ENCODE data around the gene GRIN2D.
A peak's percentile ranks its signal among the peaks of the same experiment; 100 is the strongest.
"Not testable (repeated sequence)": the region's sequence is repeated elsewhere in the genome, so short reads cannot be mapped to it uniquely, and the experiment has no call there.

Gene GRIN2D
- 0.07 to 0.24 reads per million in 2 donors for total RNA-seq

DNA sequence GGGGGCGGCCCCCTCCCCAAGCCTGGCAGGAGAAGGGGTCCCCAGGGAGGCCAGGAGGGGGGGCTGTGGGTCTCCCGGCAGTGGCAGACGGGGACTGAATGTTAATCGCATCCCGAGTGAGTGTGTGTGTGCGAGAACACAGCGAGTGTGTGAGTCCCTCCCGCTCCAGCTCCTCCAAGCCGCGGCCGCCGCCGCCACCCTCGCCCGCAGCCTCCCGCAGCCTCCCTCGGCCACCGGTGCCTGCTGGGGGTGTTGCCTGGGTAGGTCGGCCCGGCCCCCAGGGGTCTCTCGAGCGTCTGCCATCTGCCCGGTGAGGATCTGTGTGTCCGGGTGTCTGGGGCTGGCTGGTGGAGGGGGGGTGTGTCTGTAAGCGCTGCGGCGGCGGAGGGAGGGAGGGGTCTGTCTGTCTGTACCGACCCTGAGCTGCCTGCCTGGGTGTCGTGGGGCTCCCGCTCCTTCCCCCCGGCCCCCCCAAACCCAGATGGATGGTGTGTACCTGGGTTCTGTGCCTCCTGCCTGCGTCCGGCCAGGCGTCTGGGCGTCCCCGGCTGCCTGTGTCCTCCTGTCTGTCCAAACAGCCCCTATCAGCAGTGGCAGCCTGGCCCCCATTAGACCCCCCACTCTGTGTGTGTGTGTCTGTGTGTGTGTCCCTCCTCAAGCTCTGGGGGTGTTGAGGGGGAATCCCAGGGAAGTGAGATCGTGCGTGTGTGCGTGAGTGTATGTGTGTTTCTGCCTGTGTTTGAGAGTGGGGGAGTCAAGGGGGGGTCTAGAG lies at the start of gene GRIN2D:
Gene GRIN2D, plus strand, starts transcription at position 110 of the 772 bp plus-strand sequence. CDS start 4,725 bp downstream, outside the sequence.
- peak; percentile 29 for DNase-seq

DNA sequence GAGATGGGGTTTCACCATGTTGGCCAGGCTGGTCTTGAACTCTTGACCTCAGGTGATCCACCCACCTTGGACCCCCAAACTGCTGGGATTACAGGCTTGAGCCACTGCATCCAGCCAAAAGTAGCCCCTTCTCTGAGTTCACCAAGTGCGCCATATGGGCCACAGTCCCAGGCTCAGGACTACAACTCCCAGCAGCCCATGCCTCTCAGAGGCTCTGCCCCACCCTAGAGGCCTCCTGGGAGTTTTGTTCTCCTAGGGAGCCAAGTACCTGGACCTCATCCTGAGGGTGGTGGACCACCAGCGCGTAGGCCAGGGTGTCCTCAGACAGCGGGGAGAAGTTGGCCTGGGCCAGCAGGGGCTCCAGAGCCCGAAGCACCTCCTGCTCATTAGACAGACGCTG lies 48.6 kb upstream of the GRIN2D start:
- no peak for DNase-seq

DNA sequence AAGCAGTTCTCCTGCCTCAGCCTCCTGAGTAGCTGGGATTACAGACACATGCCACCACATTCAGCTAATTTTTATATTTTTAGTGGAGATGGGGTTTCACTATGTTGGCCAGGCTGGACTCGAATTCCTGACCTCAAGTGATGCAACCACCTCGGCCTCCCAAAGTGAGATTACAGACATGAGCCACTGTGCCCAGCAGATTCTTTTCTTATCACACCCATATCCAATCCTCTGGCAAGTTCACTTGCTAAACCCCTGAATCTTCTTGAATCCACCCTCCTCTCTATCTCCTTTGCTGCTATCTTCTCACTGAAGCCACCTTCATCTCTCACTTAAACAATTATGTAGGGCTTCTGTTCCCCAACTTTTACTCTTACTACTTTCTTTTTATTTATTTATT lies 47.3 kb upstream of the GRIN2D start:
- no peak for DNase-seq

DNA sequence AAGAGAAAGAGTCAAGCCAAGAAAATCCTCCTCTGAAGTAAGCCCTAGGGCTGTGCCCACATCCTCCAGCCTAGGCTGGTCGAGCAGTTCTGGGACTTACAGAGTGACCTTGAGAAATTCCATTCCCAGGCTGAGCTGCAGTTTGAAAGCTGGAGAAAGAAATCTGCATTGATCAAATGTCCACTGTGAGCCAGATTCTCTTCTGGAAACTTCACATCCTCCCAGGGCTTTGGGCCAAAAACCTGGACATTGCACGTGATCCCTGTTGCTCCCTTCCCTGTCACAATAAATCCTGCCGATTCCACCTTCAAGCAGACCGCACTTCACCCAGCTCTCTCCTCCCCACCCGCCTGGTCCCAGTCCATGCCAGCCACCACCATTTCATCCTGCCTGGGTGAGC lies 45.4 kb upstream of the GRIN2D start:
- DNase-seq, result no peak

DNA sequence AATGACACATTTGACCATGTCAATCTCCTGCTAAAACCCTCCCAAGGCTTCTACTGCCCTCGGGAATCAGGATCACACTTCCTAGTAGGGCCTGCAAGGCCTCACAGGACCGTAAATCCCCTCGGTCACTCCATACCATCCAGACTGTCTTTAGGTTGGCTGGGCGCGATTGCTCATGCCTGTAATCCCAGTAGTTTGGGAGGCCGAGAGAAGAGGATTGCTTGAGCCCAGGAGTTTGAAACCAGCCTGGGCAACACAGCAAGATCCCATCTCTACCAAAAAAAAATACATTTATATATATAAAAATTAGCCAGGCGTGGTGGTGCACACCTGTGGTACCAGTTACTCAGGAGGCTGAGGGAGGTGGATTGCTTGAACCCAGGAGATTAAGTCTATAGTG lies 44.7 kb upstream of the GRIN2D start:
- DNase-seq, result no peak

DNA sequence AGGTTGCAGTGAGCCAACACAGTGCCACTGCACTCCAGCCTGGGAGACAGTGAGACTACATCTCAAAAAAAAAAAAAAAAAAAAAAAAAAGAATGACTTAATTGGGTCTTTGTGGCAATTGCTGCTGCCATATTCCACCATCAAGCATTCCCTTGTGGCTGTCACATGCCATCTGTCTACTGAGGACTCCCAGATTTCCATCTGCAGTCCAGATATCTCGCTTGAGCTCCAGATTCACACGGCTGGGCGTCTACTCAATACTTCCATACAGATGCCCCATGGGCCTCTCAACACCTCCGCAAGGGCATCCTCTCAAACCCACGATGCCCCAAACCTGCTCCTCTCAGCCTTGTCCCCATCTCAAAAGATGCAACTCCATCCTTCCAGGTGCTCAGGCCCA lies 42.6 kb upstream of the GRIN2D start:
- DNase-seq, result no peak

DNA sequence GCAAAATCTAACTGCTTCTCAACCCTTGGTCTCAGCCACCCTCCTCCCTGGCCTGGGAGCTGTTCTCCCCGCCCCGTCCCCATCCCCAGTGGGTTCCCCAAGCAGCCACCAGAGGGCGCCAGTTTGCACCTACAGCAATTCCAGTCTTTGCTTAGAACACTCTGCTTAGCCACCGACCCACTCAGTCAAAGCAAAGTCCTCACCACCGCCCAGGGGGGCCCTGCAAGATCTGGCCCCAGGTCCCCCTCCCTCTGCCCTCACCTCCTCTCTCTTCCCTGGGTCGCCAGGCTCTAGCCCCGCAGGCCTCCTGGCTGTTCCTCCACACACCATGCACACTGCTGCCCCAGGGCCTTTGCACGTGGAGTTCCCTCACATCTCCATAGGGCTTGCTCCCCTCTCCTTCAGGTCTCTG lies 42.1 kb upstream of the GRIN2D start:
- peak; percentile 78 for DNase-seq

DNA sequence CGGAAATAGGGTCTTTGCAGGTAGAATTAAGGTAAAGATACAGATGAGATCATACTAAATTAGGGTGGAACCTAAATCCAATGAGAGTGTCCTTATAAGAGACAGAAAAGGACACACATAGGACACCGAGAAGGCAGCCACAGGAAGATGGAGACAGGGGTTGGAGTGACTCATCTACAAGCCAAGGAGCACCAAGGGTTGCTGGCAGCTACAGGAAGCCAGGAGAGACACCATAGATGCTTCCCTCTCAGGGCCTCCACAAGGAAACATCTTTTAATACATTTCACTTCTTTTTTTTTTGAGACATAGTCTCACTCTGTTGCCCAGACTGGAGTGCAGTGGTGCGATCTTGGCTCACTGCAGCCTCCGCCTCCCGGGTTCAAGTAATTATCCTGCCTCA lies 39.8 kb upstream of the GRIN2D start:
- no peak for DNase-seq

DNA sequence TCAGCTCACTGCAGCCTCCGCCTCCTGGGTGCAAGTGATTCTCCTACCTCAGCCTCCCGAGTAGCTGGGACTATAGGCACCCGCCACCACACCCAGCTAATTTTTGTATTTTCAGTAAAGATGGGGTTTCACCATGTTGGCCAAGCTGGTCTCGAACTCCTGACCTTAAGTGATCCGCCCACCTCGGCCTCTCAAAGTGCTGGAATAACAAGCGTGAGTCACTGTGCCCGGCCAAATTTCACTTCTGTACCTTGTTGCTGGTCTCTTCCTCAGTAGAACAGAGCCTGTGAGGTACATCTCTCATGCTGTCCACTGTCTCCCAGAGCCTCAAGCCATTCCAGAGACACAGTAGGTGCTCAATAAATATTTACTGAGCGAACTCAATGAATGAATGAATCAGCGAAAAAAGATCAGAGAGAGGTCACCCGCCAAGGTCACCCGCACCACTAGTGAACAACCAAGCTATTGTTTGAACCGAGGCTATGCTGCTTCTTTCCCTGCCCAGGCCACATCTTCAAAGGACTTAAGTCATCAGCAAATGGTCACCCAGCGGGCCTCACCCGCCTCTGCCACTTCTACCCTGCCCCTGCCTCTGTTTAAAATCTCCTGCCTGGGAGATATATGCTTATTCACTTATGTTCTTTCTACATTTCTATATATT lies 39.0 kb upstream of the GRIN2D start:
- no peak for DNase-seq

DNA sequence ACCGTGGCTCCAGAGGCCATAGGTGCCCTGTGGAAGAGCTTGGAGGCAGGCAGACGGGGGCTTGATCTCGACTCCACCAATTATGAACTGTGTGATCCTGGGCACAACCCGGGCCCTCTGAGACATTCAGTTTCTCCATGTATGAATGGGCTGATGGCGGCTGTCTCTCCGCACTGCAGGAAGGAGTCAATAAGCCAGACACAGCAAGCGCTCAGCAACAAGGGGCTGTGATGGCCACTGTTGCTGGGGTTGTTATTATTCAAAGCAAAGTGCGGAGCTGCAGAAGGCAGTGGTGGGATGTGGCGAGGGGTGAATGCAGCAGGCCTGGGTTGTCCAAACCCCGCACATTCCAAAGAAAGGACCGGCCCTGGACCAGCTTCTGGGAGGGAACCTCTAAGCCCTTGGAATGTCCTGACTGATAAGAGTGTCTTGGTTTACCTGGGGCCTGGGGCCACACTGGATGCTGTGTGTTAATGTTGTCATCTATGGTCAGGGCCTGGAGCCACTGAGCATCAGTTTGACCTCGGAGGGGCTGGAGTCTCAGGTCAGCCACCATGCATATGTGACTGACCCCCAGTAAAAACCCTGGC lies 38.0 kb upstream of the GRIN2D start:
- DNase-seq, result no peak

DNA sequence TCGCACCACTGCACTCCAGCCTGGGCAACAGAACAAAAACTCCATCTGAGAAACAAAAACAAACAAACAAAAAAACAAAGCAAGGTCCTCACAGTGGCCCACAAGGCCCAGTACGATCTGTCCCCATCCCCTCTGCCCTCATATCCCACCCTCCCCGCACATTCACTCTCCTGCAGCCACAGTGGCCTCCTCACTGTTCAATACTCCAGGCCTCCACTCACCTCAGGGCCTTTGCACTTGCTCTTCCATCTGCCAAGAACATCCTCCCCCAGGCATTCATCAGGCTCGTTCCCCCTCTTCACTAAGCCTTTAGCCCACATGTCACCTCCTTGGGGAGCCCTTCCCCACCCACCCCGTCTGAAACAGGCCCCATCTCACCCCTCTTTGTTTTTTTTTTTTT lies 34.3 kb upstream of the GRIN2D start:
- DNase-seq, result no peak

DNA sequence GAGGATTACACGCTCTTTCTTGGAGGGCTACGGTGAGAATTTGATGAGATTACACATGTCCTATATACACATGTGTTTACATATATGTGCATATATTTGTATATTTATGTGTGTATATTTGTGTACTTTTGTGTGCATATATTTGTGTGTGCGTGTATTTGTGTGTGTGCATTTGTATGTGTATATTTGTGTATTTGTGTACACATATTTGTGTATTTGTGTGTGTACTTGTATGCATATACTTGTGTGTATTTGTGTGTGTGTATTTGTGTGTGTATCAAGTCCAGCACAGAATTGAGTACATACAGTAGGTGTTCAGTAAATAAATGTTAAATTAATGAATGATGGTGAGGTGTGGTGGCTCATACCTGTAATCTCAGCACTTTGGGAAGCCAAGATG lies 31.6 kb upstream of the GRIN2D start:
- no peak for DNase-seq

DNA sequence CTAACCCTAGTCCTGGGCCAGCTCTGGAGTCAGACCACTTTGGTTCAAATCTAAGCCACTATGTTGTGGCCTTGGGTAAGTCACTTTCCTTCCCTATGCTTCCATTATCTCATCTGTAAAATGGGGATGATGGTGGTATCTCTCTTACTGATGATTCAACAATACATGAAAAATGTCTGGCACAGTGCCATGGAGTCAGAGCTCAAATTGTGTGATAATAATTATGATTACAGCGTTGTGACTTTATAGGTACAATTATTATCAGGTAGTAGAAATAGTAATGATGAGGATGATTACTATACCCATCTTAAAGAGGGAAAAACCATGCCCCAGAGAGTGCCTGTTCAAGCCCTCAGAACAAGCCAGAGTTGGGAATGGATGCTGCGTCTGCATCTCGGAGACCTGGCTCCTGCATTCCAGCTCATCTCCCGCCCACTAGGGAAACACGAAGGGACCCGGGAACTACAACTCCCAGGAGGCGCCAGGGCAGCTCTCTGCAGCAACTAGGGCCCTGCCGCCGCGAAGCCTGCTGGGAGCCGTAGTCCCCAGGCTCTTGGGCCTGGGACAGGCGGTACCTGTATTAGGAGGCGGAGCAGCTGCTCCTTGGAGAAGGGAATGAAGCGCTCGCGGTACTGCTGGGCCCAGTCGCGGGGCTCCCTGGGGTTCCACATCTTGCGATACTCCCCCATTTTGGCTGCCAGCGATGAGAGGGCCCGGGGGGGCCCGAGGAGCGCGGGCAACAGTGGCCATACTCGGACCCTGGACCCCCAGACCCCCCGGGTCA lies 30.6 kb upstream of the GRIN2D start:
- peak; percentile 88 for DNase-seq

DNA sequence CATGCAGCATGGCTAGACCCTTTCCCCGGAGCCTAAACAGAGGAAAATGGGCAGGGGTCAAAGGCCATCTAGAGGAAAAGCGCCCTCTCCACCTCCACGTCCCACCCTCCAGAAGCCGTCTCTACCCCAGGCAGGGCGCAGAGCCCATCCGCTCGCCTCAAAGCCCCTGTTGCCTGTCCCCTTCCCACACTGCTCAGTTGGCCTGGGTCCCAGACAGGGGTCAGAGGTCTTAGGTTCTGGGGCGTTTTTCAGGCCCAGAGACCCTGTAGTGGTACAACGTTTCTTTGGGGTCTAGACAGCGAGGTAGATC lies 30.0 kb upstream of the GRIN2D start:
- no peak for DNase-seq

DNA sequence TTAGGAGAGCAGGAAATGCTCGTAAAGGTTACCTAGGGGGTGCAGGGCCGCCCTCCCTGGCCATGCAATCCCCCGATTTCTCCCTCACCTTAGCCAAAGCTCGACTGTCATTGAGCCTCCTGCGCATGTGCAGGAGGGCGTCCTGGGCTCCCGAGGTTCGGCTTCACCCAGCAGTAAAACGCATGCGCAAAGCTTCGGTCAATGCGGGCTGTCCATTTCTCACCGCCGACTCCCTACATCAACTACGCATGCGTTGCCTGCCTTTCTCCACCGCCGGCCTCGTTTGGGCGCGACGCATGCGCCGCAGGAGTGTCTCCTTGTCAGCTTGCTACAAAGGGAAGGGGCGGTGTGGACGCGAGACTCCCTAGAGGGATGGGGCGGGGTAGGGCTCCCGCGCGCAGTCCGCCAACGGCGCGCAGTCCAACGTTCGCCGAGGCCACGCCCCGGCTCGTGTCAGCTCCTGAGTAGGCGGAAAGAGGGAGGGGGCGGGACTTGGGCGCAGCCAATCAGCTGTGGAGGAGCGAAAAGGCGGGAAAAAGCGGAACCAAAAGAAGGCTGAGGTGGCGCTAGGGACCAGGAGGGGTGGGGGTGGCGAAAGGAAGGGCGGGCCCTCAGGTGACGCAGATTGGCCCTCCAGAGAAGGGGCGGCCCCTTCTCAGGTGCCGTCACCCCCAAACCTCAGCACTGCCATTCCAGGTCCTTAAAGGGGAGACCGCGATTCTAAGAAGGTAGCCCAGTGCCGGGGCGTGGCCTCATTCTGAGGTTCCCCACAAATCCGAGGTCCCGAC lies 29.5 kb upstream of the GRIN2D start, which contains the start of the genes SYNGR4 and TMEM143:
Gene SYNGR4, plus strand, starts transcription at position 558 of the 788 bp plus-strand sequence. CDS start 1,476 bp downstream, outside the sequence.
Gene TMEM143, minus strand, starts transcription at position 131 of the 788 bp plus-strand sequence. Its CDS starts 20 bp downstream, at position 111.
- peak; percentile 94 for DNase-seq

DNA sequence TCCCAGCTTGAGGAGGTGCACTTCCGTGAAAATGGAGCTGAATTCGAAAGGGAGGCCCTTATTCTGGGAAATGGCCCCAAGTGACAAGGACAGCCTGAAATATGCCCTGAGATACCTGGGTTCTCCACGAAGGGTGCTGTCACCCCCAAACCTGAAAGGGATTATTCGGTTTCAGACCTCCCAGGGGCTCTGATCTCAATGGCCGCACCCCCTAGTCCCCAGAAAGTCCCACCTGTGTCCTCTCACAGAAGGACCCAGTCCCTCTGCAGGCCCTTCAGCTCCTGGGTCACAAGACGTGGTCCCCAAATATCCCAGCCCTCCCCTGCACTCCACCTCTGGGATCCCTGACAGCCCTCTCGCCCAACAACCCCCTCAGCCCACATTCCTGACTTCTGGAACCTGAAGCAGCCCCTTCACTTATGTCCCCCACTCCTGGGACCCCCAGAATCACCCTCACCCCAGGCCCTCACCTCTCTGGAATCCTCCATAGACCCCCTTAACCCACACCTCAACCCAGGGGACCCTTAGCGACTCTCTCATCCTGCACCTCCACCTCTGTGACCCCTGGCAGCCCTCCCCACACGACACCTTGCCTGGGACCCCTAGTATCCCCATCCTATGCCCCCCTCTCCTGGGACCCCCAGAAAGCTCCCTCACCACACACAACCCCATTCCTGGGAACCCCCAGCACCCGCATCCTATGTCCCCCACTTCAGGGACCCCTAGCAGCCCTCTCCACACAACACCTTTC lies 28.7 kb upstream of the GRIN2D start:
- DNase-seq, result no peak

DNA sequence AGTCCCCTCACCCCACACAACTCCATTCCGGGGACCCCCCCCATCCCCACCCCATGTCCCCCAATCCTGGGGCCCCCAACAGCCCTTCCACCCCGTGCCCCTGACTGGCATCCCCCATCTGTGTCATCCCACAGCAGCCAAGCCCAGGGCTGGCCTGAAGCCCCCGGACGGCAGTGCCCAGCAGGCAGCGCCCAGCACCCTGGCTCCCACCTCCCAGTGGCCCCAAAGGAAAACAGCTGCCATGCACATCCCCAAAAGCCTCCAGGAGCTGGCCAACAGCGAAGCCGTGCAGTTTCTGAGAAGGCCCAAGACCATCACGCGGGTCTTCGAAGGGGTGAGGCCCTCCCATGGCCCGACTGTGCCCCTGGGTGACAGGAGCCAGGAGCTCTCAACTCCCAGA lies 27.9 kb upstream of the GRIN2D start:
- no peak for DNase-seq

DNA sequence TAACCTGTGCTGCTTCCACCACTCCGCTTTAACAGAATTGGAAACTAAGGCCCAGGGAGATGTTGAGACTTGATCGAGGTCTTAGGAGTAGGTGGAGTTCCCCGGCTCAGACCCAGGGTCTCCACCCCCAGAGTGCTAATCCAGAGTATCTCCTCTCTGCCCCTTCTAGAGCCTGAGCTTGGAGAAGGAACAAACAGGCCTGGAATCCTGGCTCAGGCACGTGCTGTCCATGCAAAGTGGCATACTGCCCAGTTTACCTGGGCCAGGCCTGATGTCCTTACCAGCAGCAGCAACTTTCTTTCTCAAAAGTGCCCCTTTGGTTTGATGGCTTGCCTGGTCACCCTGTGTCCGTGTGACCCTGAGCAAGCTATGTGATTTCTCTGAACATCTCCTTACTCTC lies 25.6 kb upstream of the GRIN2D start:
- DNase-seq, result no peak

DNA sequence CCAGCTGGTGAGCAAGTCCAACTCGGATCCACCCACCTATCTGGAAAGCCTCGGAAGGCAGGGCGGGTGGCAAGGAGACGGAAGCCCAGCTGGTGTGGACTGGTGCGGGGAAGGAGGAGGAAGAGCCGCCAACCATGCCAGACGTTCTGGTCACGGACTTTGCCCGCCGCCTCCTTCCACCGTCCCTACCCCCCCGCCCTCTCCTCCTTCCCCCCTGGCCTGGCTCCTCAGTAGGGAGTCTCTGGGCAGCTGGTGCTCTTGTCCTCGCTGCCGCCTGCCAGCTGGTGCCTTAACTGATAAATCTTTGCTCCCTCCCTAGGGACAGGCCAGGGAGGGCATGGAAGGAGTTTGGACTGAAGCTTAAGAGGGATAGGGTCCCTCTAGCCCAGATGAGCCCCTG lies 24.5 kb upstream of the GRIN2D start:
- DNase-seq, result no peak

DNA sequence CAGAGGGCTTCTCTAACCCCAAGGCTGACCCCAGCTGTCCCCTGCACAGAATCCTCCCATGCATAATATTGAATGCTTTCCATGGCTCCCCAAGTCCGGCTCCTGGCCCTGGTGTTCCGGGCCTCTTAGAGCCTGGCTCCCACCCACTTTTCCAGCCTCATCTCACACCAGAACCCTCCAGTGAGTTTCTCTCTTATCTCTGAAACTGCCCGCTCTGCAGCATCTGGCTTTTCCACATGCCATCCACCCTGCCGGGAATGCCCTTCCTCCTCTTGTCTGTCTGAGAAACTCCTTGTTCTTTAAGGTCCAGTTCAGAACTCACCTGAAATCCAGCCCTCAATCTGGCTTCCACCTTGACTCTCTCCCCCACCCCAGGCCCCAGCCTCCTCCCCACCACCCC lies 22.5 kb upstream of the GRIN2D start:
- DNase-seq, result no peak

DNA sequence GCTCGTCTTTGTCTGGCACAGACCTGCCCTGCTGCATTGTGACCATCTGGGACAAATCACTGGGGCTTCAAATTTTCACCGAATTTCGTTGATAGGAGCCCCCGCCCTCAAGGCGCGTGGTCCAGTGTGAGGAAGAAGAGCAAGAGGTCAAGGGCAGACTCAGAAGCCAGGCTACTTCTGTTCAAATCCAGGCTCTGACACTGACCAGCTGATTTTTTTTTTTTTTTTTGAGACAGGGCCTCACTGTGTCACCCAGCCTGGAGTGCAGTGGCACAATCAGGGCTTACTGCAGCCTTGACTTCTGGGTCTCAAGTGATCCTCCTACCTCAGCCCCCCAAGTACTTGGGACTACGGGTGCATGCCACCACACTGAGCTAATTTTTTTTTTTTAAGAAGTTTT lies 22.1 kb upstream of the GRIN2D start:
- no peak for DNase-seq

DNA sequence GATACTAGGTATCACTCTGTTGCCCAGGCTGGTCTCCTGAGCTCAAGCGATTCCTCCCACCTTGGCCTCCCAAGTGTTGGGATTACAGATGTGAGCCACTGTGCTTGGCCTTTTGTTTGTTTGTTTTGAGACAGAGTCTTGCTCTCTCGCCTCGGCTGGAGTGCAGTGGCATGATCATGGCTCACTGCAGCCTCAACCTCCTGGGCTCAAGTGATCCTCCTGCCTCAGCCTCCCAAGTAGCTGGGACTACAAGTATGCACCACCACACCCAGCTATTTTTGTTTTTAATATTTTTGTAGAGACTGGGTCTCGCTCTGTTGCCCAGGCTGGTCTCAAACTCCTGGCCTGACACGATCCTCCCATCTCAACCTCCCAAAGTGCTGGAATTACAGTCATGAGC lies 21.7 kb upstream of the GRIN2D start:
- DNase-seq, result not testable (repeated sequence)
